PFSK-1 (cell line): Measurements from ENCODE around the gene G6PD.

Experiments
- FOXP2 ChIP-seq: optimal IDR thresholded peaks from 2 replicates; pipeline ENCODE3; 2011; ENCODE audit warnings: borderline replicate concordance, control low read depth, inconsistent platforms; ENCODE audit not compliant: insufficient read depth; ENCODE audit errors: extremely low read length, extremely low read depth
- POLR2AphosphoS5 ChIP-seq: IDR thresholded peaks from 2 replicates; pipeline ENCODE4 v1.6.1; 2012; ENCODE audit warnings: low read depth, mild to moderate bottlenecking, control low read depth, low read length, moderate library complexity
- SIN3A ChIP-seq: IDR thresholded peaks from 2 replicates; pipeline ENCODE4 v1.6.1; 2012; ENCODE audit warnings: mild to moderate bottlenecking, low read length, moderate library complexity, borderline replicate concordance; ENCODE audit not compliant: insufficient read depth
- TAF1 ChIP-seq: IDR thresholded peaks from 2 replicates; pipeline ENCODE4 v1.6.1; 2012; ENCODE audit warnings: low read length, control low read depth, borderline replicate concordance; ENCODE audit not compliant: insufficient read depth
- TF ChIP-seq, protein P1 (sequence below), 2 experiments: IDR thresholded peaks; 2 replicates each; pipeline versions ENCODE4 v1.6.1 to v1.8.0; 2011 to 2012; ENCODE audit warnings: low read depth in 2 of 2, low read length in 2 of 2, control low read depth in 1 of 2, inconsistent platforms in 1 of 2, mild to moderate bottlenecking in 1 of 2, moderate library complexity in 1 of 2; ENCODE audit not compliant: insufficient read depth in 1 of 2

G6PD gene

DNA sequence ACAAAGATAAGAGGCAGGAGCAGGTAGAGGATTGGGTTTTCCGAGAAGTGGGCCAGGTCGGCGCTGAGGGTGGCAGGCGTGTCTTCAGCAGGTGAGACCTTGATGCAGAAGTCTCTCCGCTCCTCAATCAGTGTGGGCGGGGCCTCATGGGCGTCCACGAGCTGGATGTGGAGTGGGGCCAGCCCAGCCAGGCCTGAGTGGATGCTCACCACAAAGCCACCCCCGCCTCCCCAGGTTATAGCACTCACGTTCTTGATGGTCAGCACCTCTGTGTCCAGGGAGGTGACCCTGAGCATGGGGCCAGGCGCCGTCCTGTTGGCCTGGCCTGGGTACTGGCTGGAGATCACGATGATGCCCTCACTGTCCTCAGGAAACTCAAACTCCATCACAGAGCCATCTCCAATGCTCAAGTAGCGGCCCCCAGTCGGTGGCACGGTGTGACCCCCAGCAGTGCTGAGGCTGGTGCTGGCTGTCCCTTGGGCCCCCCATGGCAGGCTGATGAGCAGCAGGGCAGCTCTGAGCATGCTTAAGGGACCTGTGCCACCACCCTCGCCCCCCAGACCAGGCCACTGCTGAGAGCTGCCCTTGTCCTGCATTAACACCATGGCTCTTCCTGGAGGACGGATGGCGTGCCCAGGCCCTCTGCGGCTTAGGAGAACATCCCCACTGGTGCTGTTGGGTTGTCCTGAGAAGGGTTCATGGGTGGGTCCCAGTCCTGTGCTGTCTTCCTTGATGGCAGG is 58.1 kb downstream of the G6PD start:
- TF ChIP-seq, protein P1, sequence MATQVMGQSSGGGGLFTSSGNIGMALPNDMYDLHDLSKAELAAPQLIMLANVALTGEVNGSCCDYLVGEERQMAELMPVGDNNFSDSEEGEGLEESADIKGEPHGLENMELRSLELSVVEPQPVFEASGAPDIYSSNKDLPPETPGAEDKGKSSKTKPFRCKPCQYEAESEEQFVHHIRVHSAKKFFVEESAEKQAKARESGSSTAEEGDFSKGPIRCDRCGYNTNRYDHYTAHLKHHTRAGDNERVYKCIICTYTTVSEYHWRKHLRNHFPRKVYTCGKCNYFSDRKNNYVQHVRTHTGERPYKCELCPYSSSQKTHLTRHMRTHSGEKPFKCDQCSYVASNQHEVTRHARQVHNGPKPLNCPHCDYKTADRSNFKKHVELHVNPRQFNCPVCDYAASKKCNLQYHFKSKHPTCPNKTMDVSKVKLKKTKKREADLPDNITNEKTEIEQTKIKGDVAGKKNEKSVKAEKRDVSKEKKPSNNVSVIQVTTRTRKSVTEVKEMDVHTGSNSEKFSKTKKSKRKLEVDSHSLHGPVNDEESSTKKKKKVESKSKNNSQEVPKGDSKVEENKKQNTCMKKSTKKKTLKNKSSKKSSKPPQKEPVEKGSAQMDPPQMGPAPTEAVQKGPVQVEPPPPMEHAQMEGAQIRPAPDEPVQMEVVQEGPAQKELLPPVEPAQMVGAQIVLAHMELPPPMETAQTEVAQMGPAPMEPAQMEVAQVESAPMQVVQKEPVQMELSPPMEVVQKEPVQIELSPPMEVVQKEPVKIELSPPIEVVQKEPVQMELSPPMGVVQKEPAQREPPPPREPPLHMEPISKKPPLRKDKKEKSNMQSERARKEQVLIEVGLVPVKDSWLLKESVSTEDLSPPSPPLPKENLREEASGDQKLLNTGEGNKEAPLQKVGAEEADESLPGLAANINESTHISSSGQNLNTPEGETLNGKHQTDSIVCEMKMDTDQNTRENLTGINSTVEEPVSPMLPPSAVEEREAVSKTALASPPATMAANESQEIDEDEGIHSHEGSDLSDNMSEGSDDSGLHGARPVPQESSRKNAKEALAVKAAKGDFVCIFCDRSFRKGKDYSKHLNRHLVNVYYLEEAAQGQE (IDR thresholded peaks at IDR 0.05; ENCODE audit: insufficient read depth in 1 of 2, low read depth in 2 of 2, low read length in 2 of 2) = no peak
- TF ChIP-seq POLR2AphosphoS5 = no peak
- TF ChIP-seq TAF1 = no peak
- TF ChIP-seq SIN3A = no peak
- no peak for TF ChIP-seq FOXP2

DNA sequence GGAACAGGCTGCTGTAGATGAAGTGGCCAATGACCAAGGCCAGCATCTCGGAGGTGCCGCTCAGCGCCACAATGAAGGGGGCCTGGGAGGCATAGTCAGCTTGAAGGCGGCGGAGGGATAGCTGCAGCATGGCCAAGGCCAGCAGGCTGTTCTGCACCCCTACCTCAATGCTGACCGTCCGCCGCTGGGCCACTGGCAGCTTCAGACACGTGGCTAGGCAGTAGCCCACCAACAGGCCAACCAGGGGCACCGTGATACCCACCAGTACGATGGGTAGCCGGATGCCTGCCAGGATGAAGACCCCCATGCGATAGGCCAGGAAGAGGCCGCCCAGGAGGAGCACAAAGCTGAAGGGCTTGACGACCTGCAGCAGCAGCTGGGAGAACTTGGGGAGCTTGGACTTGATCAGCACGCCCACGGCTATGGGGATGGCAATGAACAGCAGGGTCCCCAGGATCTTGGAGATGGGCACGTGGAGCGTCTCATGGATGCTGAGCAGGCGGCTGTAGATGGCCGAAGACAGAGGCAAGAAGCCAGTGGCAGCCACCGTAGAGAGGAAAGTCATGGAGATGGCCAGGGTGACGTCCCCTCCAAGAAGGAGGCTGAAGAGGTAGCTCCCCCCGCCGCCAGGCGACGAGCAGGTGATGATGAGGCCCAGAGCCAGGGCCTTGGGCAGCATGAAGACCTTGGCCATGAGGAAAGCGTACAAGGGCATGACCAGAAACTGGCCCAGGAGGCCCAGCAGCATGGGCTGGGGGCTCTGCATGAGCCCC is 58.9 kb downstream of the G6PD start:
- TF ChIP-seq, protein P1 (IDR thresholded peaks at IDR 0.05; ENCODE audit: insufficient read depth in 1 of 2, low read depth in 2 of 2, low read length in 2 of 2) = no peak

DNA sequence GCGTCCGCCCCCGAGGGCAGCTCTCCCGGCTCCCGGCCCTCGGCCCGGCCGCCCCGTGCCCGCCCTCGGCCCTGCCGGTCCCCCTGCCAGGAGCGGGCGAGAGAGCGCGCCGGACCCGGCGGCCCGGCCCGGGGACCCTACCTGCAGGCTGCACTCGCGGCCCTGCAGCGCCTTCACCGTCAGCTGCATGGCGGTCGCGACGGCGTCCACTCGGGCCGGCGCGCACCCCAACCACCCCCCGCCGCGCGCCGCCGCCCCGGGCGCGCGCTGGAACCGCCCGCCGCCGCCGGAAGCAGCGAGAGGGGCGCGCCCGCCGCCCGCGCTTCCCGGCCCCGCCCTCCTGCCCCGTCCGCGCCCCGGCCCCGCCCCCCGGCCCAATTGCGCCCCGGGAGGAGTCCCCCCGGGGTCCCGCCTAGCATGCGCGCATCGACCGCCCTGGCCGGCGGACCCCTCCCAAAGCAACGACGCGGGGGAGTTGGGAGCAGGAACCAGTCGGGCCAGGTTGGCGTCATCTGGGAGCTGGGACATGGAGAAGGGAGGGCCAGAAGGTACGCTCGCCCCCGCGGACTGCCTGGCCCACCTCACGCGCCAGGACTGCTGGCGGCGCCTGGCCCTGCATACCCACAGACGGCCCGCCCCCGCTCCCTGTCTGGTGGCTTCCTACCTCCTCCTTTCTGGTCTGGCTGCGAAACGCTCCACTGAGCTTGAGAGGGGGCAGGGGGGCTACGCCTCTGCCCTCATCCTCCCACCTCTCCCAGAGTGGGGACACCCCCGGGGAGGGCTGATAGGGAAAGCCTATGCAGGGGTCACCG is 60.0 kb downstream of the G6PD start, which contains the start of gene UBL4A:
Gene UBL4A (minus strand): TSS at position 220 of the 812 bp plus-strand sequence. CDS start 31 bp downstream, at position 189.
- TF ChIP-seq, protein P1 (IDR thresholded peaks at IDR 0.05; ENCODE audit: insufficient read depth in 1 of 2, low read depth in 2 of 2, low read length in 2 of 2) = no peak
- 0 out of 2 replicates have a peak, but pooled peaks have one; percentile 21 for TF ChIP-seq POLR2AphosphoS5
- TF ChIP-seq TAF1 = no peak
- no peak for TF ChIP-seq SIN3A
- TF ChIP-seq FOXP2 = no peak

DNA sequence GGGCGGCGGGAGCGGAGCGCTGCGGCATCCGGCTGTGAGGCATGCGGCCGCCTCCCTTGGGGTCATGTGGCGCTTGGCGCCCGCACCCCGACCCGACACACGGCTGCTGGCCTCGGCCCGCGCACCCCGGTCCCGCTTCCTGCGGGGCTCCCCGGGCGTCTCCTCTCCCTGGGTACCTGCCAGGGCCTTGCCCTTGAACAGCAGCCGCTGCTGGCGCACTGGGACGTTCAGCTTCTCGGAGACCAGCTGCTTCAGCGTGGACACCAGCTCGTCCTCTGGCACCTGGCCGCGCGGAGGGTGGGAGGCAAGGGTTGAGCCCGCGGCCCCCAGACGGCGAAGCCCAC is 60.6 kb downstream of the G6PD start:
- TF ChIP-seq FOXP2 (no peak), SIN3A (no peak), TAF1 (no peak), POLR2AphosphoS5 (no peak)
- TF ChIP-seq, protein P1 (IDR thresholded peaks at IDR 0.05; ENCODE audit: insufficient read depth in 1 of 2, low read depth in 2 of 2, low read length in 2 of 2) = no peak
